Muscle of leg (tissue), 16 donors: ENCODE measurements around the gene KCNJ18. TPM values are rescaled to one million over a fixed set of nuclear protein-coding genes. Genes with fewer than 3 reads are reported as not detected.
"Not testable (repeated sequence)": the region's sequence is repeated elsewhere in the genome, so short reads cannot be mapped to it uniquely, and the experiment has no call there.

ENCODE experiments used
- DNase-seq: peaks from one replicate; pipeline ENCODE4 v3.0.0; 2013
- H3K27ac ChIP-seq: one replicate; pipeline ENCODE4 v1.5.1; 2013; ENCODE audit warnings: mild to moderate bottlenecking, low read length, control low read depth
- H3K27me3 ChIP-seq: one replicate; pipeline ENCODE4 v1.6.1; 2013; ENCODE audit warnings: low read length; ENCODE audit not compliant: control insufficient read depth, insufficient read depth
- H3K36me3 ChIP-seq: one replicate; pipeline ENCODE4 v1.6.1; 2013; ENCODE audit warnings: low read length; ENCODE audit not compliant: control insufficient read depth, insufficient read depth
- H3K4me1 ChIP-seq: one replicate; pipeline ENCODE4 v1.6.1; 2013; ENCODE audit warnings: low read length; ENCODE audit not compliant: control insufficient read depth, insufficient read depth
- H3K4me3 ChIP-seq: one replicate; pipeline ENCODE4 v1.5.1; 2013; ENCODE audit warnings: low read length, control low read depth
- H3K9me3 ChIP-seq: replicated peaks from 2 replicates; pipeline ENCODE4 v1.6.1; 2013; ENCODE audit warnings: low read depth, low read length; ENCODE audit not compliant: control insufficient read depth
- WGBS: methylation state at CpG from one replicate; pipeline ENCODE4 v1.1.5; 2013; ENCODE audit warnings: missing lambda C conversion rate; ENCODE audit not compliant: insufficient coverage; 5-methylcytosine and 5-hydroxymethylcytosine counted together
- long read RNA-seq, 11 donors: transcript quantifications; one replicate each; lab custom pipeline, GENCODE V29; 2026
- polyA plus RNA-seq, 8 donors: library from polyadenylated mRNA; unstranded; fragments of 120-200 nt; gene quantifications; one replicate each; pipeline versions ENCODE4 v1.2.1 to v1.2.3, GENCODE V29; 2013; ENCODE audit warnings: inconsistent platforms in 1 of 8, low replicate concordance in 1 of 8; ENCODE audit not compliant: insufficient read length in 8 of 8, insufficient read depth in 1 of 8
- total RNA-seq: library from RNA; stranded (reverse); fragments of 120-200 nt; gene quantifications from one replicate; pipeline ENCODE4 v1.2.4, GENCODE V29; 2013

The KCNJ18 gene
- not detected for total RNA-seq
- polyA plus RNA-seq = under 1 TPM in 1 of 8 donors, not detected in 7; 0.08 TPM
- long read RNA-seq, donor 1 = 0 reads
- long read RNA-seq, donor 2 = 0 reads
- long read RNA-seq, donor 3 = 0 reads
- long read RNA-seq, donor 4 = 0 reads
- long read RNA-seq, donor 5 = 0 reads
- long read RNA-seq, donor 6 = 0 reads
- long read RNA-seq, donor 7 = 0 reads
- long read RNA-seq, donor 8 = 0 reads
- long read RNA-seq, donor 9 = 0 reads
- long read RNA-seq, donor 10 = 0 reads
- long read RNA-seq, donor 11 = 0 reads

- not testable (repeated sequence) for H3K27ac ChIP-seq, H3K4me3 ChIP-seq, H3K27me3 ChIP-seq, H3K36me3 ChIP-seq, DNase-seq, H3K4me1 ChIP-seq
- WGBS = 85% methylated on average over 9 of the region's 18 CpGs
- H3K9me3 ChIP-seq = peaks cover 27% of the 10 kb centered on the region
Observed at GRCh38 chr17:21691883-21692703, at the start of gene KCNJ18. Gene KCNJ18 (plus strand): TSS chr17:21692523. CDS start chr17:21702787, 10,264 bp downstream.

DNA sequence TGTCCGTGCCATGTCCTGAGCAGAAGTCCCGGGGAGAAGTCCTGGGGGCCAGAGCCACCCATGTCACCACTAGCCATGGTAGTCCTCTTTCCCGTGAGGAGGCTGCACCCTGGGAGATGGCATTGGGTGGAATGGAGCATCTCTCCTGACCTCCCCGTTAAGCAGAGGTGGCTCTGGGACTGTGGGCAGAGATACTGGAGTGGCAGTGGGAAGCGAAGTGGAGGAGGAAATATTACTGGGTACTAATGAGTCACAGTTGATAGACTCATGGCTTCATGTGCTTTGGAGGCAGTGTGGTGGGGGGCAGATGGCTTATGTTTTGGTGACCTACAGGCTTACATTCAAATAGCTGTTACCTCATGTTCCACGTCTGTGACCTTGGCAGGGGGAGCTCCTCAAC is 44.2 kb upstream of the KCNJ18 start:
- not testable (repeated sequence) for DNase-seq, H3K27ac ChIP-seq, H3K9me3 ChIP-seq, H3K36me3 ChIP-seq, H3K4me1 ChIP-seq, H3K4me3 ChIP-seq, H3K27me3 ChIP-seq
- WGBS = 82% methylated on average over 5 of the region's 6 CpGs

DNA sequence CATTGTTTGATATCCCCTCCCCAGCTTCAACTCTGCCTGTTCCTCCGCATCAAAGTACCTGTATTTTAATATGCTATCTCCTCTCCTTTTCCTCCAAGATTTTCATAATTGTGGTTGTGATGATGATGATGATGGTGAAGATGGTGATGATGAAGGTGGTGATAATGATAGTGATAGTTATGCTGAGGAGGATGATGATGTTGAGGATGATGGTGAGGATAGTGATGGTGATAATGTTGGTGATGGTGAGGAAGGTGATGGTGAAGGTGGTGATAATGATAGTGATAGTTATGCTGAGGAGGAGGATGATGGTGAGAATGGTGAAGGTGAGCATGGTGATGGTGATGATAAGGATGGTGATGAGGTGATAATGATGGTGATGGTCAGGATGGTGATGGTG is 42.3 kb upstream of the KCNJ18 start:
- not testable (repeated sequence) for H3K4me1 ChIP-seq, H3K27me3 ChIP-seq, DNase-seq, H3K27ac ChIP-seq, H3K4me3 ChIP-seq, H3K9me3 ChIP-seq, H3K36me3 ChIP-seq
- no CpG with 5 or more reads among the region's 1 CpG for WGBS

DNA sequence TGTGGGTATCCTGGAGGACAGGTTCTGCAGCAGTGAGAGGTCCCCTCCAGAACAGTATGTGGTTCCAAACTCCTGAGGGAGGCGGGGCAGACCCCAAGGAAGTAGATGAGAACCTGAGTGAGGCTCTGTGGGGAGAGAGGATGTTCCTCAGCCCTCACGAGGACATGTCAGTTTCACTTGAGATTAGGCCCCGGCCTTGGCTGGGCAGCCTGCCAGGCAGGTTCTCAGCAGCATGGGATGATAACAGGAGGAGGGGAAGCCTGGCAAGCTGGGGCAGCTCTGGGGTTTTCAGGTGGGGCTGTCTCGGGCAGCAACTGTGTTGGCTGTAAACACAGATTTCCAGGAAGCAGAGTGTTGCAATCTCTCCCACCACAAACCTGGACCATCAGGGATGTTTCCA is 40.3 kb upstream of the KCNJ18 start:
- H3K27ac ChIP-seq, DNase-seq, H3K36me3 ChIP-seq, H3K4me3 ChIP-seq, H3K4me1 ChIP-seq, H3K9me3 ChIP-seq, H3K27me3 ChIP-seq: not testable (repeated sequence)
- WGBS = 67% methylated on average over 1 of the region's 4 CpGs

- 100% methylated on average over 2 of the region's 10 CpGs for WGBS
- not testable (repeated sequence) for H3K36me3 ChIP-seq, H3K4me3 ChIP-seq, H3K4me1 ChIP-seq, DNase-seq, H3K27ac ChIP-seq, H3K27me3 ChIP-seq, H3K9me3 ChIP-seq
Observed at GRCh38 chr17:21653211-21653610, 39.1 kb upstream of the KCNJ18 start.

DNA sequence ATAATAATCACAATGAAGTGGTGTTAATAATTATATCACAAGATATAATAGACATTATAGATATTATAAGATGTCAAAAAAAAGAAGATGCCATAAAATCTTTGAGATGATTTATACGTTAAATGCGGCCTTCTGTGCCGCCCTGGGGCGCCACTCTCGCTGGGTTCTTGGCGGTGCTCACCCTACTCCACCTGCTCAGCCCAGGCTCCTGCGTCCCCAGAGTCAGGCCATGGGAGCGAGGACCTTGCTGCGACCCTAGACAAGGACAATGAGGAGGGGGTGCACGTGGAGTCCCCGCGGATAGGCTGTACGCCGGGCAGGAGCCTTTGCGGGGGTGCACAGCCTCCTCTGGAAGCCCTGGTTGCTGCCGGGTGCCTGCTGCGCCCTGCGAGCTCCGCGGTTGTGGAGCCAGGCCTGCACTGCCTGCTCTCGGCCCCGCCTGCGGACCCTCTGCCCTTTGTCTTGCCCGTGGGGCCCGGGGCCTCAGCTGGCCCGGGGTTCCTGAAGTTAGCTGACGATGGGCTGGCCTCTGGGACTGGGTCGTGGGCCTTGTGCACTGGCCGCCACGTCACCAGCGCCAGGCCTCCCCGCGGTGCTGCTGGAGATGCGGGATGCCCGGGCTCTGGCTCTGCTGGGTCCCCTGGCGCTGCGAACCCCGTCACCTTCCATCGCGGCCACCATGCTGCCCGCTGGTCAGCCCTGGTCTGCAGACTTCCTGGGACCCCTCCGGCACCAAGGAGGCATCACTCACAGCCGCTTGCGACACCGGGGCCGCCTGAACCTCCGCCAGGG is 35.6 kb upstream of the KCNJ18 start:
- 67% methylated on average over 34 of the region's 47 CpGs for WGBS
- H3K27me3 ChIP-seq, H3K4me3 ChIP-seq, DNase-seq, H3K27ac ChIP-seq, H3K4me1 ChIP-seq, H3K9me3 ChIP-seq, H3K36me3 ChIP-seq: not testable (repeated sequence)

- not testable (repeated sequence) for H3K27me3 ChIP-seq, H3K4me1 ChIP-seq, H3K4me3 ChIP-seq, H3K27ac ChIP-seq, H3K9me3 ChIP-seq, DNase-seq, H3K36me3 ChIP-seq
- WGBS = 51% methylated on average over 4 of the region's 7 CpGs
Observed at GRCh38 chr17:21659635-21660034, 32.7 kb upstream of the KCNJ18 start.

- H3K27ac ChIP-seq, H3K36me3 ChIP-seq, H3K4me1 ChIP-seq, H3K4me3 ChIP-seq, DNase-seq, H3K27me3 ChIP-seq: not testable (repeated sequence)
- no CpG with 5 or more reads among the region's 1 CpG for WGBS
- H3K9me3 ChIP-seq = peaks cover 16% of the 10 kb centered on the region
Observed at GRCh38 chr17:21661455-21661854, 30.9 kb upstream of the KCNJ18 start.

- not testable (repeated sequence) for H3K36me3 ChIP-seq, H3K4me1 ChIP-seq, H3K27ac ChIP-seq, H3K27me3 ChIP-seq, H3K4me3 ChIP-seq, DNase-seq
- H3K9me3 ChIP-seq = peaks cover 23% of the 10 kb centered on the region
- WGBS = 67% methylated on average over 1 of the region's 3 CpGs
Observed at GRCh38 chr17:21663166-21663565, 29.2 kb upstream of the KCNJ18 start.
